ENCODE data around the gene HEYL.

Gene HEYL

GRCh38 chr1:39663559-39663958, 24.1 kb upstream of the HEYL start:
- DNase-seq: no peak

GRCh38 chr1:39662861-39663260, 23.4 kb upstream of the HEYL start:
- DNase-seq: no peak

- DNase-seq: no peak
Observed at GRCh38 chr1:39659538-39659937, 20.1 kb upstream of the HEYL start.

GRCh38 chr1:39659110-39659509, 19.7 kb upstream of the HEYL start:
- no peak for DNase-seq

- DNase-seq: peak; percentile 66
Observed at GRCh38 chr1:39657923-39658485, 18.6 kb upstream of the HEYL start.

- no peak for DNase-seq
Observed at GRCh38 chr1:39657402-39657801, 18.0 kb upstream of the HEYL start.

GRCh38 chr1:39656391-39656790, 16.9 kb upstream of the HEYL start:
- no peak for DNase-seq

- no peak for DNase-seq
Observed at GRCh38 chr1:39655578-39656268, 16.3 kb upstream of the HEYL start.

GRCh38 chr1:39654291-39654690, 14.8 kb upstream of the HEYL start:
- DNase-seq: no peak

GRCh38 chr1:39653546-39654031, 14.1 kb upstream of the HEYL start:
- peak; percentile 74 for DNase-seq

- no peak for DNase-seq
Observed at GRCh38 chr1:39652554-39652953, 13.1 kb upstream of the HEYL start.

- DNase-seq: no peak
Observed at GRCh38 chr1:39652105-39652504, 12.7 kb upstream of the HEYL start.

GRCh38 chr1:39650431-39650830, 11.0 kb upstream of the HEYL start:
- no peak for DNase-seq

GRCh38 chr1:39649636-39650185, 10.3 kb upstream of the HEYL start:
- no peak for DNase-seq

- DNase-seq: no peak
Observed at GRCh38 chr1:39648496-39648895, 9.1 kb upstream of the HEYL start.

GRCh38 chr1:39647247-39647646, 7.8 kb upstream of the HEYL start:
- no peak for DNase-seq

- no peak for DNase-seq
Observed at GRCh38 chr1:39646232-39647081, 7.0 kb upstream of the HEYL start.

GRCh38 chr1:39645411-39646043, 6.1 kb upstream of the HEYL start:
- no peak for DNase-seq

- no peak for DNase-seq
Observed at GRCh38 chr1:39643705-39644104, 4.3 kb upstream of the HEYL start.

- no peak for DNase-seq
Observed at GRCh38 chr1:39642796-39643195, 3.4 kb upstream of the HEYL start.

GRCh38 chr1:39640861-39641260, 1.4 kb upstream of the HEYL start:
- DNase-seq: no peak

- no peak for DNase-seq
Observed at GRCh38 chr1:39638965-39639304, 508 bp downstream of the HEYL start.

- DNase-seq: no peak
Observed at GRCh38 chr1:39637361-39637760, 2.1 kb downstream of the HEYL start.
